ENCODE measurements around the gene ALOX15B. TPM values are rescaled to one million over a fixed set of nuclear protein-coding genes. Genes with fewer than 3 reads are reported as not detected.

The ALOX15B gene
- total RNA-seq, 1 donor from 2014 or later, result not detected

DNA sequence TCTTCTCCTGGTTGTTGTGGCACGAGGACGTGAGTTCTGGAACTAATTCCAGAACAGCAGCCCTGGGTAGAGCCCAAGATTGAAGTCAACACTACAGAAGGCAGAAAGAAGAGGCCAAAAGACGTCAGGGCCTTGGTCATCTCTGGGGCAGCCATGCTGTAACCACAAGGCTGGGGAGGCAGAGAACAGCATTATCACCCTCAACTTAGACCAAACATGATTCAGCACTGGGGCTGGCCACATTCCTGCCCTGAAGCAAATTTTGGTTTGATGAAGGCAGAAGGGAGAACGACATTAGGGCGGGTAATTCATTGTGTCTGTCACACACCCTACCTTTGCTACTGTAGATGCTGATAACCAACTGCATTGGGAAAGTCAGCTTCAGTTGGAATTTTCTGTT, 9.7 kb upstream of the ALOX15B start:
- CTCF ChIA-PET, result no interaction called here

GRCh38 chr17:8031261-8031661, 7.6 kb upstream of the ALOX15B start:
- Mint-ChIP-seq H3K27ac (no peak overlapping the region), H3K27me3 (peaks cover 44% of the 10 kb centered on the region), H3K4me3 (no peak overlapping the region), H3K9me3 (no peaks in the 10 kb centered on the region), H3K4me1 (no peaks in the 10 kb centered on the region), H3K36me3 (ENCODE audit: low read depth) (no peaks in the 10 kb centered on the region)
- intact Hi-C loops (cut with micrococcal nuclease), result no loop called here
- TF ChIP-seq, protein P1, sequence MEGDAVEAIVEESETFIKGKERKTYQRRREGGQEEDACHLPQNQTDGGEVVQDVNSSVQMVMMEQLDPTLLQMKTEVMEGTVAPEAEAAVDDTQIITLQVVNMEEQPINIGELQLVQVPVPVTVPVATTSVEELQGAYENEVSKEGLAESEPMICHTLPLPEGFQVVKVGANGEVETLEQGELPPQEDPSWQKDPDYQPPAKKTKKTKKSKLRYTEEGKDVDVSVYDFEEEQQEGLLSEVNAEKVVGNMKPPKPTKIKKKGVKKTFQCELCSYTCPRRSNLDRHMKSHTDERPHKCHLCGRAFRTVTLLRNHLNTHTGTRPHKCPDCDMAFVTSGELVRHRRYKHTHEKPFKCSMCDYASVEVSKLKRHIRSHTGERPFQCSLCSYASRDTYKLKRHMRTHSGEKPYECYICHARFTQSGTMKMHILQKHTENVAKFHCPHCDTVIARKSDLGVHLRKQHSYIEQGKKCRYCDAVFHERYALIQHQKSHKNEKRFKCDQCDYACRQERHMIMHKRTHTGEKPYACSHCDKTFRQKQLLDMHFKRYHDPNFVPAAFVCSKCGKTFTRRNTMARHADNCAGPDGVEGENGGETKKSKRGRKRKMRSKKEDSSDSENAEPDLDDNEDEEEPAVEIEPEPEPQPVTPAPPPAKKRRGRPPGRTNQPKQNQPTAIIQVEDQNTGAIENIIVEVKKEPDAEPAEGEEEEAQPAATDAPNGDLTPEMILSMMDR (IDR thresholded peaks at IDR 0.05), result no peak
- ATAC-seq (ENCODE audit: low read depth) (no peak), DNase-seq (no peak)
- ChIA-PET CTCF (no interaction called here), POLR2A (no interaction called here)

More for the DNA sequence above, 9.7 kb upstream of the ALOX15B start:
- TF ChIP-seq, protein P1 (IDR thresholded peaks at IDR 0.05), result no peak
- intact Hi-C loops (cut with micrococcal nuclease), result no loop called here
- no peaks in the 10 kb centered on the region for H3K4me1 Mint-ChIP-seq
- H3K36me3 Mint-ChIP-seq (ENCODE audit: low read depth), result no peaks in the 10 kb centered on the region
- peaks cover 51% of the 10 kb centered on the region for H3K27me3 Mint-ChIP-seq
- H3K4me3 Mint-ChIP-seq, result no peak overlapping the region
- no peak overlapping the region for H3K27ac Mint-ChIP-seq
- DNase-seq, result no peak
- ATAC-seq (ENCODE audit: low read depth), result no peak
- POLR2A ChIA-PET, result no interaction called here
- no peaks in the 10 kb centered on the region for H3K9me3 Mint-ChIP-seq

GRCh38 chr17:8031950-8032349, 6.9 kb upstream of the ALOX15B start:
- TF ChIP-seq, protein P1 (IDR thresholded peaks at IDR 0.05), result no peak
- Mint-ChIP-seq H3K27me3 (peaks cover 44% of the 10 kb centered on the region), H3K27ac (no peak overlapping the region), H3K4me3 (no peak overlapping the region), H3K9me3 (no peaks in the 10 kb centered on the region), H3K4me1 (no peaks in the 10 kb centered on the region), H3K36me3 (ENCODE audit: low read depth) (no peaks in the 10 kb centered on the region)
- CTCF ChIA-PET, result no interaction called here
- POLR2A ChIA-PET, result no interaction called here
- ATAC-seq (ENCODE audit: low read depth) (no peak), DNase-seq (no peak)
- intact Hi-C loops (cut with micrococcal nuclease), result no loop called here

DNA sequence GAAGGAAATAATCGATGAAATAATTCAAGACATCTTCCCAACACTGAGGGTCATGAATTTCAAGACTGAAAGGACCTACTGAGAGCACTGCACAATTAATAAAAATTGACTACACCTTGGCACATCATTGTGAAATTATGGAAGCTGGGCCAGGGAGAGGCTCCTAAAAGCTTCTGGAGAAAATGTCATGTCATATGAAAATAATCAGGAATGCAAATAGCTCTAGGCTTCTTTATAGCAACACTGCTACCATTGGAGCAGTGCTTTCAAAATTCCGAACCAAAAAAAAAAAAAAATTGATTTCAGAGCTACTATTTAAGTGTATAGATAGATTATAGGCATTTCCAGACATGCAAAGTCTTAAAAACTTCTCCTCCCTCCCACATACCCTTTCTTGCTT, 6.4 kb upstream of the ALOX15B start:
- intact Hi-C loops (cut with micrococcal nuclease), result no loop called here
- Mint-ChIP-seq H3K4me1 (no peaks in the 10 kb centered on the region), H3K9me3 (no peaks in the 10 kb centered on the region), H3K4me3 (no peak overlapping the region), H3K27ac (no peak overlapping the region), H3K36me3 (ENCODE audit: low read depth) (no peaks in the 10 kb centered on the region), H3K27me3 (peaks cover 45% of the 10 kb centered on the region)
- ATAC-seq (ENCODE audit: low read depth), result no peak
- TF ChIP-seq, protein P1 (IDR thresholded peaks at IDR 0.05), result no peak
- no peak for DNase-seq
- POLR2A ChIA-PET, result no interaction called here
- CTCF ChIA-PET, result no interaction called here

DNA sequence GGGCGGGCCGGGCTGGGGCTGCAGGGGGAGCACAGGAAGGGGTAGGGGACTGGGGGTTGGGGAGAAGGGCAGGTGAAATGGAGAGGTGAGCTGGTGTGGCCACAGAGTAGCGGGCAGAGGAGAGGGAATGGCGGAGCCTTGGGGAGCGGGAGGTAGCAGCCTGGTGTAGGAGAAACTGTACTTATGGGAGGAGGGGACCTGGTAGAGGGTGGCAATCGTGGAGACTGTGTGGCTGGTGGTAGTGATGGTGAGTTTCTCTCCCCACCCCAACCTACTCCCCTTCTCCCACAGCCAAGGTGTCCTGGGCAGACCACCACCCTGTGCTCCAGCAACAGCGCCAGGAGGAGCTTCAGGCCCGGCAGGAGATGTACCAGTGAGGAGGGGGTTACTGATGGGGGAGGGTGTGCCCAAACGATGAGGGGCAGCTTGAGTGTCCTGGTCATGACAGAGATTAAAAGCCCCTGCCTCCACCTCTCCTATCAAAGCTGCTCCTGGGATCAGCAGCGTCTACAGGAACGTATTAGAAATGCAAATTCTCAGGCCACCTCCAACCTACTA, 831 bp downstream of the ALOX15B start:
- H3K27me3 Mint-ChIP-seq, result peaks cover 32% of the 10 kb centered on the region
- TF ChIP-seq, protein P1 (IDR thresholded peaks at IDR 0.05), result no peak
- peaks cover 3% of the 10 kb centered on the region for H3K4me1 Mint-ChIP-seq
- ChIA-PET CTCF (no interaction called here), POLR2A (interaction anchor here (0.5 kb wide), 1 partner anchor 1666 kb away, joined by 5 read pairs; no protein-coding TSS in a partner anchor)
- intact Hi-C loops (cut with micrococcal nuclease), result loop anchor here (5.0 kb wide), 1 partner anchor 47 kb away; no protein-coding TSS in a partner anchor
- H3K9me3 Mint-ChIP-seq, result no peaks in the 10 kb centered on the region
- H3K27ac Mint-ChIP-seq, result no peak overlapping the region
- no peak for ATAC-seq (ENCODE audit: low read depth)
- no peaks in the 10 kb centered on the region for H3K36me3 Mint-ChIP-seq (ENCODE audit: low read depth)
- H3K4me3 Mint-ChIP-seq, result no peak overlapping the region
- DNase-seq, result no peak
